ENCODE data around the gene GPATCH3.

GRCh38 chr1:26844424-26845196 is 55.7 kb downstream of the GPATCH3 start:
- TF ChIP-seq CTCF (conservative IDR thresholded peaks at IDR 0.05; ENCODE audit: low read depth, low read length), result no peak
- no peak for TF ChIP-seq POLR2A (IDR thresholded peaks at IDR 0.05; ENCODE audit: low read depth, low read length)
- peak; percentile 40; the same call in 1 of the 2 replicates for TF ChIP-seq CEBPB (IDR thresholded peaks at IDR 0.05; ENCODE audit: low read depth, low read length)
- no peak for TF ChIP-seq MXI1 (IDR thresholded peaks at IDR 0.05; ENCODE audit: borderline replicate concordance, low read depth, low read length)
- no peak for TF ChIP-seq MAFK (IDR thresholded peaks at IDR 0.05; ENCODE audit: low read depth, low read length)

Data from IMR-90 (cell line).